Mammary epithelial cell (primary cell): ENCODE measurements around the gene CDKAL1.

ENCODE experiments used
- EZH2 ChIP-seq: IDR thresholded peaks from 2 replicates; pipeline ENCODE4 v1.6.1; 2012; ENCODE audit warnings: low read length, inconsistent platforms, borderline replicate concordance
- TF ChIP-seq, protein P1 (sequence below), 2 donors: IDR thresholded peaks in 1 of 2; conservative IDR thresholded peaks in 1 of 2; 2 replicates each; pipeline ENCODE4 v1.5.1; 2011 to 2012; ENCODE audit warnings: inconsistent platforms in 2 of 2, low read length in 2 of 2, mild to moderate bottlenecking in 2 of 2, control low read depth in 1 of 2, low read depth in 1 of 2; ENCODE audit not compliant: insufficient read depth in 1 of 2; ENCODE audit errors: extremely low read depth in 1 of 2

DNA sequence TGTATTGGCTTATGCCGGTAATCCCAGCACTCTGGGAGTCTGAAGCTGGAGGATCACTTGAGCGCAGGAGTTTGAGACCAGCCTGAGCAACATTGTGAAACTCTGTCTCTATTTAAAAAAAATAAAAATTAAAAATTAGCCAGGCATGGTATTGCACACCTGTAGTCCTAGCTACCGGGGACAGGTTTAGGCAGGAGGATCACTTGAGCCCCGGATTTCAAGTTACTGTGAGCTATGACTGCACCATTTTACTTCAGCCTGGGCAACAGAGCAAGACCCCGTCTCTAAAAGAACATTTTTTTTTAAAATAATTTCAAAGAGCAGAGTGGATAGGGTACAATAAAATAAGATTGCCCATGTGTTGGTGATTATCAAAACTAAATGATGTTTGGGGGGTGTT is 576.4 kb downstream of the CDKAL1 start:
- TF ChIP-seq EZH2 = no peak
- TF ChIP-seq, protein P1, sequence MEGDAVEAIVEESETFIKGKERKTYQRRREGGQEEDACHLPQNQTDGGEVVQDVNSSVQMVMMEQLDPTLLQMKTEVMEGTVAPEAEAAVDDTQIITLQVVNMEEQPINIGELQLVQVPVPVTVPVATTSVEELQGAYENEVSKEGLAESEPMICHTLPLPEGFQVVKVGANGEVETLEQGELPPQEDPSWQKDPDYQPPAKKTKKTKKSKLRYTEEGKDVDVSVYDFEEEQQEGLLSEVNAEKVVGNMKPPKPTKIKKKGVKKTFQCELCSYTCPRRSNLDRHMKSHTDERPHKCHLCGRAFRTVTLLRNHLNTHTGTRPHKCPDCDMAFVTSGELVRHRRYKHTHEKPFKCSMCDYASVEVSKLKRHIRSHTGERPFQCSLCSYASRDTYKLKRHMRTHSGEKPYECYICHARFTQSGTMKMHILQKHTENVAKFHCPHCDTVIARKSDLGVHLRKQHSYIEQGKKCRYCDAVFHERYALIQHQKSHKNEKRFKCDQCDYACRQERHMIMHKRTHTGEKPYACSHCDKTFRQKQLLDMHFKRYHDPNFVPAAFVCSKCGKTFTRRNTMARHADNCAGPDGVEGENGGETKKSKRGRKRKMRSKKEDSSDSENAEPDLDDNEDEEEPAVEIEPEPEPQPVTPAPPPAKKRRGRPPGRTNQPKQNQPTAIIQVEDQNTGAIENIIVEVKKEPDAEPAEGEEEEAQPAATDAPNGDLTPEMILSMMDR (conservative IDR thresholded peaks at IDR 0.05 in 1 of 2, IDR thresholded peaks at IDR 0.05 in 1 of 2; ENCODE audit: extremely low read depth in 1 of 2, insufficient read depth in 1 of 2, low read depth in 1 of 2, low read length in 2 of 2) = no peak
